ENCODE measurements around the gene DPM1.

Gene DPM1

DNA sequence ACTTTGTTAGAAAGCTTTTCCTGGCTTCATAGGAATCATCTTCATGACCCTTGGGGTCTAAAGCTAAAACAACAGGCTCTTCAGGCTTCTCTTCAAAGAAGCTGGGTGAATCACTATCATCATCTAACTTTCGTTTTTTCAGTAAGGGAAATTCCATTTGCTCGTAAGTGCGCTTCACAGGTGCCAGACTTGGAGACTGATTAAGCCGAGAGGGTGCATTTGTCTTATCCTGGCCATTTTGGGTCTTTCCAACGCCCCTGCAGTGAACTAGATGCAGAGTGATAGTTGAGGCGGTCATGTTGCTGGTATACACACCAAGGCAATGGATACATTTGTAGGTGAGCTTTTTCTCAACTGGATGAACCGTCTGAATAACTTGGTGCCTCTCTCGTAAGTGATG lies 65.9 kb downstream of the DPM1 start:
- DNase-seq = no peak

DNA sequence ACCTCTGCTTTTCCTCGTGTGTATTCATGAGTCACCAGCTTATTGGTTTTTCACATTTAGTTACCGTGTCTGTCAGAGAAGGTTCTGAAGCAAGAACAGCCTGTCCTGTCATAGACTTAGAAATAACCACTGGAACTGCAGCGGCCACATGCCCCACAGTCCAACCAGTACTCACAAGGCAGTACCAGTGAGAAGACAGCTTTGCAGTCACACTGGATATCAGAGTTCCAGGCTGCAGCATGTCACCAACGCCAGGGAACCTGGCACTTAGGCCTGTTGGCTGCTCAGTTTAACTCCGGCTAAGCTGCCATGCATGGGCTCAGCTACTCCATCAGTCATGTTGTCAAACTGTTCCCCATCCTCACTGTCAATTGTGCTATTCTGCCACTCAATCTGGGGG lies 67.2 kb downstream of the DPM1 start:
- no peak for DNase-seq

DNA sequence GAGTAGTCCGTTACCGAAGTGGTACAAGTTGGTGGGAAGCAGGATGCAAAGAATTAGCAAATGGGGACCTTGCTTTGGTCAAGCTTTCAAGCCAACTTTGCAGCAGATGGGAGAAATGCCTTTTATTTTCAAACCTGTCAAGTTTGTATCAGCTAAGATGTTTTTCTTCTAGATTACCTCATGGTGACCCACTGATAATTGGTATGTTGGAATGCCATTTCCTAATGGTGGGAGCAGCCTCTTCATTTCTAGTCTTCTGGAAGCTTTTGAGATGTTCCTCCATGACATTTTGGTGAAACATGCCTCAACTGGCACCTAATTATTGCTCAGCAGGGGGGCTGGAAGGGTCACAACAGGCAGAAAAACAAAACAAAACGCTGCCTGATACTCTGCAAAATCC lies 70.8 kb downstream of the DPM1 start:
- DNase-seq = no peak

DNA sequence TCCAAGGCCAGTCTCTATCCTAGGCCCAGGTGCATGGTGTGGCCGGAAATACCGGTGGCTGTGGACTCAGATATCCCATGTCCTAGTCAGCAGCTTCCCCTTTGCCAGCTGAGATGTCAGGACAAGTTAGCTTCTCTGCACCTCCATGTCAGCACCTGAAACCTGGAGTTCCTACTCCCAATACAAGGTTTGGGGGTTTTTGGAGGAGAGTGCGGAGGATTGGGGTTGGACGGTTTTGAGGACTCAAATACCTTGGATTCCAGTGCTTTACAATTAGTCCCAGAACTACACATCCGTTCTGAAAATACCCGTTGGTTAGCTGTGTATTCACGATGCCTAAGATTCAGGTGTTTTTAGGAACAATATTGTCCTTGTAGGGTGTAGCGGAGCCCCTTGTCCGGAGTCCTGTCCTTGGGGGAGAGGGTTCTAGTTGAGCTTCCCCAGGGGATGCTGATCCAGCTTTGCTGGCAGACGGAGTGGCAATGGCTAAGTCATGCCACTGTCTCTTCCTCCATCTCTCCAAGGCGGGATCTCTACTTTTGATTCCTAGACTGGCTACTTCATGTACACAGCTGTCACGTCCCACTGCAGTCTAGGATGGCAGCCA lies 72.0 kb downstream of the DPM1 start:
- no peak for DNase-seq

DNA sequence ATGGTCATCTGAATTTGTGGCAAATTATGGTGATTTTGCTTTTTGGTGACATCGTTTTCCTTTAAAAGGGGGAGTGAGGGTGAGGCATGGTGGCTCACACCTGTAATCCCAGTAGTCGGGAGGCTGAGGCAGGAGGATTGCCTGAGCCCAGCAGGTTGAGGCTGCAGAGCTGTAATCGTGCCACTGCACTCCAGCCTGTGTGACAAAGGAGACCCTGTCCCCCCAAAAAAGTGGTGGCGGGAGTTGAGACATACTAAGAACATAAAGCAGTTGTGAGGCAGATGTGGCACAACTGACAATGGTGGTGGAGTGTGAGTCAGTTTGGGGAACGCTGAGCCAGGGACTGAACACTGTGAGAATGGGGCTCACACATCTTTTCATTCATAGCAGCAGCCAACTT lies 72.6 kb downstream of the DPM1 start:
- no peak for DNase-seq

DNA sequence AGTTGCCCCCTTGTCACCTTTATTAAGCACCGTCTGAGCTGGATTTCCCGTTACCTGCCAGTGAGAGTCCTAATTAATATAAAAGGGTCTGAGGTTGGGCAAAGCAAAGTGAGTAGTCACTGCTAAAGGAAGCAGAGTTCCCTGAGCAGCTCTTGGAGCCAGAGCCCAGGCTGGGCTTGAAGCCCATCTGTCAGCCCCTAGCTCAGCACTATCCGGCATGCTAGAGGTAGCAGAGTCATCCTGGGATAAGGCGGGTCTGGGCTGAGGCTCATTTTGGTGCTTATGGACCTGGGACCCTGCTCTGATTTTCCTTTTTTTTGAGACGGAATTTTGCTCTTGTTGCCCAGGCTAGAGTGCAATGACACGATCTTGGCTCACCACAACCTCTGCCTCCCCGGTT lies 73.3 kb downstream of the DPM1 start:
- no peak for DNase-seq
